ENCODE data around the gene SAT2. TPM values are rescaled to one million over a fixed set of nuclear protein-coding genes. Genes with fewer than 3 reads are reported as not detected.

Gene SAT2
- total RNA-seq, 1 experiment from 2014 or later: 54.9 TPM

DNA sequence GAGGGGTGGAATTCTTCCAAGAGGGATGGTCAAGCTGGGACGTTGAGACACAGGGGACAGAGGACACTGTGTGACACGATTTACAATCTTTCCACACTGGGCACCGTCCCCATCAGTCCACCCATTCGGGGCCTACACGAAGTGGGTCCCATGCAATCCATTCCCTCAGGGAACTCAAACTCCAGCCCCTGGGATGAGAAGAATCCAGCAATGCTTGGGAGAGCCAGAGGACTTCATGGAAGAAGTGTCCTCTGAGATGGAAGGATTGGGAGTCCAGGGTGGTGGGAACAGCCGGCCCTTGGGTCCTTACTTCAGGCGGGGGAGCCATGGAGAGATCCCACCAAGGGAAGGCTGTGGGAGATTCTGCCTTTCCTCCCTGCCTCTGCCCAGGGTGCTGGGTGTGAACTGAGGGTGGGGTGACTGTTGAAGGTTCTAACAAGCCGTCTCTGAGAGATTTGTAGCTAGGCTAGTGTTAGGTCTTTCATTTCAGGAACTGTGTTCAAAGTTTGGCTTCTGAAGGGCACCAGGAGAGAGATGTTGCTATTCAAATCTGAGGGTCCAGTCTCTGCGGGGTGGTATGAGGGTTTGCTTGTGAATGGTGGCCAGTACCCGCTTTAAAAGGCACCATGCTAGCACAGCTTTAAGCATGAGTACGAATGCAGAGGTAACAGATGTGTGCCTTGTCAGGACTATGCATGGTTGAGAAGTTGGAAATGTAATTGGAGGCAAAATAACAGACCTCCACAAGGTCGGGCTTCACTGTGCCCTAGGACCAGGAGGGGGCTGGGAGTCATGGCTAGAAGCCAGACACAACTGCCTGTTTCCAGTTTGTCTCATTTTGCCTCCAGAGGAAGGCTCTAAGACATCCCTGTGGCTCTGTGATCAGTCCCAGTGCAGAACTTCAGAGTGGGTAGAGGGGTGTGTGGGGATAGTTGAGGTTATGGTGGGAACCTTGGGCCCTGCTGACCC lies 25.1 kb upstream of the SAT2 start:
- H3K27ac ChIP-seq (ENCODE audit: low read depth, low read length): no peak overlapping the region
- CTCF ChIA-PET: no interaction called here
- ATAC-seq (no peak), DNase-seq (ENCODE audit: low read depth, low spot score) (no peak)
- H3K27me3 ChIP-seq (ENCODE audit: insufficient read depth, low read length): no peaks in the 10 kb centered on the region; the same call in 1 of the 2 replicates
- H2AFZ ChIP-seq (ENCODE audit: low read depth, low read length, poor library complexity, severe bottlenecking): no peak overlapping the region
- TF ChIP-seq, protein P1, sequence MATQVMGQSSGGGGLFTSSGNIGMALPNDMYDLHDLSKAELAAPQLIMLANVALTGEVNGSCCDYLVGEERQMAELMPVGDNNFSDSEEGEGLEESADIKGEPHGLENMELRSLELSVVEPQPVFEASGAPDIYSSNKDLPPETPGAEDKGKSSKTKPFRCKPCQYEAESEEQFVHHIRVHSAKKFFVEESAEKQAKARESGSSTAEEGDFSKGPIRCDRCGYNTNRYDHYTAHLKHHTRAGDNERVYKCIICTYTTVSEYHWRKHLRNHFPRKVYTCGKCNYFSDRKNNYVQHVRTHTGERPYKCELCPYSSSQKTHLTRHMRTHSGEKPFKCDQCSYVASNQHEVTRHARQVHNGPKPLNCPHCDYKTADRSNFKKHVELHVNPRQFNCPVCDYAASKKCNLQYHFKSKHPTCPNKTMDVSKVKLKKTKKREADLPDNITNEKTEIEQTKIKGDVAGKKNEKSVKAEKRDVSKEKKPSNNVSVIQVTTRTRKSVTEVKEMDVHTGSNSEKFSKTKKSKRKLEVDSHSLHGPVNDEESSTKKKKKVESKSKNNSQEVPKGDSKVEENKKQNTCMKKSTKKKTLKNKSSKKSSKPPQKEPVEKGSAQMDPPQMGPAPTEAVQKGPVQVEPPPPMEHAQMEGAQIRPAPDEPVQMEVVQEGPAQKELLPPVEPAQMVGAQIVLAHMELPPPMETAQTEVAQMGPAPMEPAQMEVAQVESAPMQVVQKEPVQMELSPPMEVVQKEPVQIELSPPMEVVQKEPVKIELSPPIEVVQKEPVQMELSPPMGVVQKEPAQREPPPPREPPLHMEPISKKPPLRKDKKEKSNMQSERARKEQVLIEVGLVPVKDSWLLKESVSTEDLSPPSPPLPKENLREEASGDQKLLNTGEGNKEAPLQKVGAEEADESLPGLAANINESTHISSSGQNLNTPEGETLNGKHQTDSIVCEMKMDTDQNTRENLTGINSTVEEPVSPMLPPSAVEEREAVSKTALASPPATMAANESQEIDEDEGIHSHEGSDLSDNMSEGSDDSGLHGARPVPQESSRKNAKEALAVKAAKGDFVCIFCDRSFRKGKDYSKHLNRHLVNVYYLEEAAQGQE (IDR thresholded peaks at IDR 0.05; ENCODE audit: low read depth): no peak
- TF ChIP-seq, protein P2, sequence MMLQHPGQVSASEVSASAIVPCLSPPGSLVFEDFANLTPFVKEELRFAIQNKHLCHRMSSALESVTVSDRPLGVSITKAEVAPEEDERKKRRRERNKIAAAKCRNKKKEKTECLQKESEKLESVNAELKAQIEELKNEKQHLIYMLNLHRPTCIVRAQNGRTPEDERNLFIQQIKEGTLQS (IDR thresholded peaks at IDR 0.05): no peak
- no peak for TF ChIP-seq JUND (IDR thresholded peaks at IDR 0.05)
- TF ChIP-seq SP1 (IDR thresholded peaks at IDR 0.05; ENCODE audit: low read depth): no peak
- TF ChIP-seq, protein P3, sequence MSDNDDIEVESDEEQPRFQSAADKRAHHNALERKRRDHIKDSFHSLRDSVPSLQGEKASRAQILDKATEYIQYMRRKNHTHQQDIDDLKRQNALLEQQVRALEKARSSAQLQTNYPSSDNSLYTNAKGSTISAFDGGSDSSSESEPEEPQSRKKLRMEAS (IDR thresholded peaks at IDR 0.05): no peak
- no peak for TF ChIP-seq SRF (IDR thresholded peaks at IDR 0.05; ENCODE audit: low read depth)
- no peak for TF ChIP-seq CEBPB (IDR thresholded peaks at IDR 0.05; ENCODE audit: low read depth)
- TF ChIP-seq ZFX (IDR thresholded peaks at IDR 0.05): no peak
- no TSS peak for BruUV-seq (replicated peaks)
- H3K4me2 ChIP-seq (ENCODE audit: low read length): no peak overlapping the region
- no peak overlapping the region for H3K9ac ChIP-seq (ENCODE audit: low read length)
- RAD21 ChIA-PET (ENCODE audit: low non-redundant PET in 1 of 2, low total read pairs in 2 of 2, uncharacterized antibody in 2 of 2, unreplicated experiment in 2 of 2): no interaction called here
- H3K36me3 ChIP-seq (ENCODE audit: control insufficient read depth in 1 of 2, insufficient read depth in 2 of 2, low read length in 2 of 2): no peaks in the 10 kb centered on the region
- intact Hi-C loops (cut with micrococcal nuclease): no loop called here
- H3K9me2 ChIP-seq (ENCODE audit: insufficient read depth): no peaks in the 10 kb centered on the region
- POLR2A ChIA-PET: interaction anchor here (1.0 kb wide), 1 partner anchor 35 kb away, joined by 3 read pairs; the partner anchor contains the start of gene TP53
- no peak overlapping the region for H3K4me3 ChIP-seq (replicated peaks in 1 of 2; ENCODE audit: low read depth in 1 of 2, low read length in 2 of 2)
- H3K4me1 ChIP-seq (ENCODE audit: control insufficient read depth in 1 of 2, insufficient read depth in 2 of 2, low read length in 2 of 2): peaks cover 7% of the 10 kb centered on the region in 2 experiments; a peak in 3 of 4 replicates
- H3K79me2 ChIP-seq (ENCODE audit: insufficient read depth, low read length): no peaks in the 10 kb centered on the region
- H3K9me3 ChIP-seq (ENCODE audit: control insufficient read depth in 1 of 2, insufficient read depth in 1 of 2, low read depth in 1 of 2, low read length in 2 of 2): no peaks in the 10 kb centered on the region
- no peaks in the 10 kb centered on the region for H4K20me1 ChIP-seq (ENCODE audit: insufficient read depth)

Measured in HCT116 (cell line).